Glutamatergic neuron (in vitro differentiated cells): ENCODE measurements around the gene RNF126. TPM values are rescaled to one million over a fixed set of nuclear protein-coding genes. Genes with fewer than 3 reads are reported as not detected.
"Not testable (repeated sequence)": the region's sequence is repeated elsewhere in the genome, so short reads cannot be mapped to it uniquely, and the experiment has no call there.

ENCODE experiments used
- DNase-seq: peaks from one replicate; pipeline ENCODE4 v3.0.0; 2022
- H3K27ac Mint-ChIP-seq: one replicate; pipeline ENCODE4 v1.8.0; 2020; ENCODE audit warnings: mild to moderate bottlenecking, mixed read lengths, inconsistent platforms; ENCODE audit not compliant: unreplicated experiment
- H3K27me3 Mint-ChIP-seq: one replicate; pipeline ENCODE4 v1.8.0; 2020; ENCODE audit warnings: mild to moderate bottlenecking, moderate library complexity, mixed read lengths, inconsistent platforms; ENCODE audit not compliant: unreplicated experiment
- H3K36me3 Mint-ChIP-seq: one replicate; pipeline ENCODE4 v1.8.0; 2020; ENCODE audit warnings: mild to moderate bottlenecking, mixed read lengths, inconsistent platforms; ENCODE audit not compliant: unreplicated experiment
- H3K4me1 Mint-ChIP-seq: one replicate; pipeline ENCODE4 v1.8.0; 2020; ENCODE audit warnings: mild to moderate bottlenecking, low read depth, mixed read lengths, inconsistent platforms; ENCODE audit not compliant: unreplicated experiment
- H3K4me3 Mint-ChIP-seq: one replicate; pipeline ENCODE4 v1.8.0; 2020; ENCODE audit warnings: mild to moderate bottlenecking, mixed read lengths, inconsistent platforms; ENCODE audit not compliant: unreplicated experiment
- H3K9me3 Mint-ChIP-seq: one replicate; pipeline ENCODE4 v1.8.0; 2020; ENCODE audit warnings: mild to moderate bottlenecking, moderate library complexity, mixed read lengths, inconsistent platforms; ENCODE audit not compliant: unreplicated experiment
- CTCF ChIP-seq: fragments of 200-600 bp; sonication (generic); IDR thresholded peaks from one replicate; pipeline ENCODE4 v1.5.0; 2021; ENCODE audit not compliant: partially characterized antibody, unreplicated experiment
- total RNA-seq: library from RNA; stranded (reverse); fragmentation: NEBNext Ultra II Directional; extraction: Animal tissue kit (Norgen Biotek cat#: 25700); gene quantifications from one replicate; pipeline ENCODE4 v1.2.1, GENCODE V29; 2021; ENCODE audit not compliant: unreplicated experiment

Gene RNF126
- total RNA-seq, 1 donor from 2014 or later, result 51.7 TPM

GRCh38 chr19:608155-609003, 54.6 kb downstream of the RNF126 start:
- Mint-ChIP-seq H3K4me1 (peaks cover 9% of the 10 kb centered on the region), H3K27ac (no peak overlapping the region), H3K9me3 (peaks cover 5% of the 10 kb centered on the region), H3K27me3 (peaks cover 7% of the 10 kb centered on the region), H3K36me3 (no peaks in the 10 kb centered on the region), H3K4me3 (no peak overlapping the region)
- DNase-seq, result no peak
- TF ChIP-seq CTCF, result no peak

DNA sequence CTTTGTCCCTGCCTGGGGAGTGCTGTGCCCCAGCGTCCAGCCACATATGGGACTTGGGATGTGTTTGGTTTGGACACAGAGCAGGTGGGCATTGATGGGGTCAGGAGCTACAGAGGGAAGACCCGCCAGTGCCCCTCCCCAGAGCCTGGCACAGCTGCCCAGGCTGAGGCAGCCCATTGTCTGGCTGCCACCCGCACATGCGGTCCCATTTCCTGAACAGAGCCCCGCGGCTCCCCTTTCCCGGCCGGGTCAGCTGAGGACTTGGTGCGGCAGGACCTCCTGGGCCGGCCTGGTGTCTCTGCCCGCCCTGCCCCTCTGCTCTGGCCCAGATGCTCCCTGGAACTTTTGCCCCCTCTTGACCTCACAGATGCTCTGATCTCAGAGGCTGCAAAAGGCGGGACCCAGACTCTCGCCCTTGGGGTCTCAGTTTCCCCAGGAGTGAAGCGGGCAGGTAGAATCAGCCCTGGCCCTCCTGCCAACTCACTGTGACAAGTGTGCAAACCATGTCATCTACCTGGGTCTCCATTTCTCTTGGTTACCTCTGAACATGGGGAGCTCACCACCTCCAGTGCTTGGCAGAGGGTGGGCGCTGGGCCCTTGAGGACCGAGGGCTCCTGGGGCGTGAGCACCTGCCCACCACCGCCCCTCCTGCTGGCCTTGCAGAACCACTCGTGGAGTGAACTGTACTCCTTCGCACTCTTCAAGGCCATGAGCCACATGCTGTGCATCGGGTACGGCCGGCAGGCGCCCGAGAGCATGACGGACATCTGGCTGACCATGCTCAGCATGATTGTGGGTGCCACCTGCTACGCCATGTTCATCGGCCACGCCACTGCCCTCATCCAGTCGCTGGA, 55.5 kb downstream of the RNF126 start:
- H3K27me3 Mint-ChIP-seq, result peaks cover 8% of the 10 kb centered on the region
- TF ChIP-seq CTCF, result no peak
- H3K9me3 Mint-ChIP-seq, result peaks cover 6% of the 10 kb centered on the region
- H3K4me1 Mint-ChIP-seq, result peaks cover 9% of the 10 kb centered on the region
- no peak overlapping the region for H3K27ac Mint-ChIP-seq
- DNase-seq, result no peak
- H3K36me3 Mint-ChIP-seq, result peaks cover 2% of the 10 kb centered on the region
- H3K4me3 Mint-ChIP-seq, result no peak overlapping the region

- H3K4me3 Mint-ChIP-seq, H3K27ac Mint-ChIP-seq, H3K4me1 Mint-ChIP-seq, H3K27me3 Mint-ChIP-seq, DNase-seq, H3K36me3 Mint-ChIP-seq: not testable (repeated sequence)
- H3K9me3 Mint-ChIP-seq, result peaks cover 11% of the 10 kb centered on the region
These were observed 57.7 kb downstream of the RNF126 start for GRCh38 chr19:605061-605971.

- no peak for TF ChIP-seq CTCF
- Mint-ChIP-seq H3K27me3 (peaks cover 8% of the 10 kb centered on the region), H3K4me1 (no peaks in the 10 kb centered on the region), H3K36me3 (peaks cover 10% of the 10 kb centered on the region), H3K9me3 (peaks cover 11% of the 10 kb centered on the region), H3K4me3 (no peak overlapping the region), H3K27ac (no peak overlapping the region)
- DNase-seq, result no peak
These were observed 58.7 kb downstream of the RNF126 start for GRCh38 chr19:604355-604754.

DNA sequence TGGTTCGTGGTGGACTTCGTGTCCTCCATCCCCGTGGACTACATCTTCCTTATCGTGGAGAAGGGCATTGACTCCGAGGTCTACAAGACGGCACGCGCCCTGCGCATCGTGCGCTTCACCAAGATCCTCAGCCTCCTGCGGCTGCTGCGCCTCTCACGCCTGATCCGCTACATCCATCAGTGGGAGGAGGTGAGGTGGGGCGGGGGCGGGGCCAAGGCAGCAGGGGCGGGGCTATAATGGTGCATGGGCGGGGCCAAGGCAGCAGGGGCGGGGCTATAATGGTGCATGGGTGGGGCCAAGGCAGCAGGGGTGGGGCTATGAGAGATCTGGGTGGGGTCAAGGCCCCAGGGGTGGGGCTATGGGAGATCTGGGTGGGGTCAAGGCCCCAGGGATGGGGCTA, 59.2 kb downstream of the RNF126 start:
- not testable (repeated sequence) for H3K36me3 Mint-ChIP-seq, H3K4me1 Mint-ChIP-seq, H3K27ac Mint-ChIP-seq, H3K27me3 Mint-ChIP-seq, DNase-seq, H3K4me3 Mint-ChIP-seq
- H3K9me3 Mint-ChIP-seq, result peaks cover 11% of the 10 kb centered on the region

- not testable (repeated sequence) for H3K4me3 Mint-ChIP-seq, DNase-seq, H3K36me3 Mint-ChIP-seq, H3K27me3 Mint-ChIP-seq, H3K4me1 Mint-ChIP-seq
- Mint-ChIP-seq H3K27ac (peak overlapping the region; percentile 17), H3K9me3 (peaks cover 11% of the 10 kb centered on the region)
These were observed 59.7 kb downstream of the RNF126 start for GRCh38 chr19:603302-603639.
